Measurements from ENCODE around the gene ZNF181.
A peak's percentile ranks its signal among the peaks of the same experiment; 100 is the strongest.
"Not testable (repeated sequence)": the region's sequence is repeated elsewhere in the genome, so short reads cannot be mapped to it uniquely, and the experiment has no call there.

ZNF181 gene

DNA sequence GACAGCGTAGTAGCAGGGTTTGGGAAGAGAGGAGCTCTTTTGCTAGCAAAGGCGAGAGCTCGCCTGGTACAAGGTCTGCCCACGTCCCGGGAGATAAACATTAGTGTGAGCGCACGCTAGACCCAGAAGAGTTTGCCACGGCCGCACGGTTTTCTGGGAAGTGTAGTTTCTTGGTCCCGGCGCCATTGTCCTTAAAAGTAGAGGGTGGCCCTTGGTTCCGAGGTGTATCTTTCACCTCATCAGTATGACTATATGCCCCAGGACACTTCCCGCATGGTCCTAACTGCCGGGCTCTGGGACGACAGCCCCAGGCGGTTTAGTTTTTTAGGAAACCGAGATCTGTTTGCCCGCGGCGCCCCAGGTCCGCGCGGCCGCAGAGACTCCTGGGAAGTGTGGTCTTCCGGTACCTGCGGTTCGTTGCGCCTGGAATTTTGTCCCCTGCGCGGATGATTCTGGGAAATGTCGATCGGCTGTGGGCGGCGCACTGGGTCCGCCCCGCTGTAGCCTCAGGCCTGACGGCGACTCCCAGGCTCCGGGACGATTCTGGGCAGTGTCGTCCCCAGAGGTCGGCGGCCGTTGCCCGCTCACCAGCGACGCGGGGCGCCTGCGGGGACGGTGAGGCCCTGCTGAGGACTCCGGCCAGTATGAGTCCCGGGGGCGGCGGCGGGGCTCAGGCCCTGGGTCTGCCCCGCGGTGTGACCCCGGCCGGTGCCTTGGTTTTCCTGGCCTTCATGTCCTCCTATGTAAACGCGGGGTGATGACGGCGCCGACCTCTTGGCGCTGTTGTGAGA lies at the start of gene ZNF181:
Gene ZNF181 (plus strand): TSS at position 498 of the 791 bp plus-strand sequence. CDS start 795 bp downstream, outside the sequence.
- peaks cover 25% of the 10 kb centered on the region for H3K4me1 Mint-ChIP-seq
- H3K4me3 Mint-ChIP-seq: peak within 1 kb of the TSS; percentile 95
- peaks cover 29% of the 10 kb centered on the region for H3K36me3 Mint-ChIP-seq
- ATAC-seq: peak; percentile 92
- H3K27me3 Mint-ChIP-seq: no peaks in the 10 kb centered on the region
- peak within 1 kb of the TSS; percentile 95 for H3K27ac Mint-ChIP-seq
- peaks cover 9% of the 10 kb centered on the region for H3K9me3 Mint-ChIP-seq

DNA sequence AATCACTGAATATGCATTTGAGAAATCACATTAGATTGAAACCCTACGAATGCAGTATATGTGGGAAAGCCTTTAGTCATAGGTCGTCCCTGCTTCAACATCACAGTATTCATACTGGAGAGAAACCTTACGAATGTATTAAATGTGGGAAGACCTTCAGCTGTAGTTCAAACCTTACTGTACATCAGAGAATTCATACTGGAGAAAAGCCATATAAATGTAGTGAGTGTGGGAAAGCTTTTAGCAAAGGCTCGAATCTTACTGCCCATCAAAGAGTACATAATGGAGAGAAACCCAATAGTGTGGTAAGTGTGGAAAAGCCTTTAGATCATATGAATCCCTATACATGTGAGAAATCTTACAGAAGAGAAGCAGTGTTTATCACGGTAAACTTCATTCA lies 48.8 kb upstream of the ZNF181 start:
- peaks cover 57% of the 10 kb centered on the region for H3K36me3 Mint-ChIP-seq
- H3K27me3 Mint-ChIP-seq, ATAC-seq, H3K4me3 Mint-ChIP-seq, H3K4me1 Mint-ChIP-seq, H3K27ac Mint-ChIP-seq: not testable (repeated sequence)
- H3K9me3 Mint-ChIP-seq: peaks cover 35% of the 10 kb centered on the region

DNA sequence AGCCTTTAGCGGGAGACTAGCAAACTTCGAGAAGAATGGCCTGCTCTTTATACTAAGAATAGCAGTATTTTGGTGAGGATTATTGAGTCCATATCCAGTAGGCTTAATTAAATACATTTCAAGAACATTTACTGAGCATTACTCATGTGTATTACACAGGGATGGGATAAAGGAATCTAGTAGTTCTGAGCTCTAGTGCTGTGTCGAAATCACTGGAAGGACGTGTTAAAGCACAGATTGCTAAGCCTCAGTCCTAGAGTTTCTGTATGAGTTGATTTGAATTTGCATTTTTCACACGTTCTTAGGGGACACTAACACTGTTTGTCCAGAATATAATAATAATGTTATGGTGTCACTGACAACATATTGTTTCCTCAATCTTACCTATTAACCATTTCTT lies 47.6 kb upstream of the ZNF181 start:
- peaks cover 33% of the 10 kb centered on the region for H3K9me3 Mint-ChIP-seq
- peaks cover 45% of the 10 kb centered on the region for H3K36me3 Mint-ChIP-seq

DNA sequence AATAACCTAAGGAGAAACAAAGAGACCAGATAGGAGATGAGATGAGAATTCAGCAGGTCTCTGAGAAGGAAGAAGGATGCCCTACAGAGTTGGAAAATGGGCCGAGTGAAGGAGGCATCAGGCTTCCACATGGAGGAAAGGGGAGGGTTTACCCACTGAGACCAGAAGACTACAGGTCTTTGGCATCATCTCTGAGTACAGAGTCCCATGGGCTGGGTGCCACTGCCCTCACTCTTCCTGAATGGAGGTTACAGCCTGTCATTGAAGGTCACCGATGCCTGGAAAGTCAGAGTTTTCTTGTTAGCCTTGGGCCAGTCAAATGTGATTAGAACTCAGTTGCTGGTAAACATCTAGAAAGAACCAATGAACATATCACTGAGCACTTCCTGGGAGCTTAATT lies 46.7 kb upstream of the ZNF181 start:
- Mint-ChIP-seq H3K9me3 (peaks cover 33% of the 10 kb centered on the region), H3K4me1 (no peaks in the 10 kb centered on the region), H3K4me3 (no peak overlapping the region), H3K27ac (no peak overlapping the region), H3K27me3 (peaks cover 3% of the 10 kb centered on the region), H3K36me3 (peaks cover 36% of the 10 kb centered on the region)
- no peak for ATAC-seq

More for the DNA sequence above, 47.6 kb upstream of the ZNF181 start:
- Mint-ChIP-seq H3K27me3 (no peaks in the 10 kb centered on the region), H3K4me1 (no peaks in the 10 kb centered on the region), H3K27ac (no peak overlapping the region), H3K4me3 (no peak overlapping the region)
- ATAC-seq: no peak

DNA sequence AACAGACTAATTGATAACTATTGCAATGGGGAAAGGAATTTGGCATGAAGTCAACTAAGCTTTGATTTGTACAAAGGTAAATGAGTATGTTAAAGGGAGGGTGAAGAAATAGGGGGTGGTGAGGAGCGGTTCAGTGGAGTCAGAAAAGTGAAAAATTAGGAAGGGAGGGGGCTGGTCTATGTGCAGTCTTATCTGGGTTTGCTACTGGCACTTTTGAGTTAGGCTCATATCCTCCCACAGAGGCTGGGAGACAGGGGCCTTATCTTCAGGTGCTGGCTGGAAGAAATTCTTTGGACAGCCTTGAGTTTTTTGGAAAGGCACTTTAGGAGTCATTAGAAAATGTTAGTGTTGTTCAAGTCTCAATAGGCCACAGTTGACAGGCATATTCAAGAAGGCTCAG lies 45.5 kb upstream of the ZNF181 start:
- Mint-ChIP-seq H3K9me3 (peaks cover 32% of the 10 kb centered on the region), H3K36me3 (peaks cover 24% of the 10 kb centered on the region), H3K27ac (no peak overlapping the region), H3K4me1 (no peaks in the 10 kb centered on the region), H3K27me3 (peaks cover 16% of the 10 kb centered on the region), H3K4me3 (no peak overlapping the region)
- no peak for ATAC-seq

DNA sequence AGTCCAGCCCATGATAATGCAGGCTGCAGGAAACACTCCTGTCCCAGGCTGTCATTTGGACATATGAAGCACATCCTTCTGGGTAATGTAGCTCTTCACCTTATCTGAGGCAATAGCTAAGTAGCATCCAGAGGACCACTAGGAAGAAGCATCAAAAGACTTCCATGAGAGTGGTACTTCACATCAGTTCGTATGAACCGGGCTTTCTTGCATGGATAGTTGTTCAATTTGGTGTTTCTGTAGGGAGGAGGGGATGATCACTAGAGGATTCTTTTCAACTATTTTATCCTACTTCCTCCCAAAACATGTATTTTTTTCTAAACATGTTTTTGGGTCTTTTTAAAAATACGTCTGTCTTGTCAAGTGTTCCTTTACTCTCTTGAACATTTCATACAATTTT lies 43.7 kb upstream of the ZNF181 start:
- Mint-ChIP-seq H3K9me3 (peaks cover 22% of the 10 kb centered on the region), H3K36me3 (peaks cover 6% of the 10 kb centered on the region), H3K4me3 (no peak overlapping the region), H3K27ac (no peak overlapping the region), H3K27me3 (peaks cover 22% of the 10 kb centered on the region), H3K4me1 (no peaks in the 10 kb centered on the region)
- ATAC-seq: no peak

DNA sequence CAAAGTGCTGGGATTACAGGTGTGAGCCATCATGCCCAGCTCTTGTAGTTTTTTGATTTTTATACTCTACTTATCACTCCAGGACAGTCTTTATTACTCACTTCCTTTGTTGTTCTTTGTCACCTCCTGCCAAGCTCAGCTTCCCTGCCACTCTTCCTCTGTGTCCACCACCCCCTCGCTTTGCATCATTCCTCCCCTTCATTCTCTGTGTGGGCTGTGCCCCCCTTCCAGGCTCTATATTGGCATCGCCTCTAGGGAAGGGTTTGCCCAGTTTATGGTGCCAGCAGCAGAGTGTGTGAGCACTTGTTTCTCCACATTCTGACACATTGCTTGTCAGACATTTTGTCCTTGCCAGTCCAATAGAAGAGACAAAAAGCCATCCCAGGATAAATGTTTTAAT lies 41.5 kb upstream of the ZNF181 start:
- H3K4me1 Mint-ChIP-seq: no peaks in the 10 kb centered on the region
- no peak for ATAC-seq

DNA sequence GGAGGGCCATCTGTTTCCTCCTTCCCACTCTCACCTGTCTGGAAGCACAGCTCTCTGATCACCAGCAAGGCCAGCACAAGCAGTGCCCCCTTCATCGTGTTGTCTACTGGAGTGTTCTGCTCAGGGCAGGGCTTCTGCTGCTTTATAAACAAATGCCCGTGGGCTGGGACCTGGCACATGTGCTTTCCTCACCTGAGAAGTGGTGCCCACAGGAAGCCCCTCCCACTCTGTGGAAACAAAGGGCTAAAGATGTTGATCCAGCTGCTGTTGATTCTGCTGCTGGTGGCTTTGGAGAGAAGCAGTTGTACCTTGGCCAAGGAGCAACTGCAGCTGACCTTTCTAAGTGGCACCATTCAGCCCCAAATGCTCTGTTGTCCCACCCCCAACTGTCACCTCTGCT lies 26.4 kb upstream of the ZNF181 start:
- Mint-ChIP-seq H3K27me3 (peaks cover 46% of the 10 kb centered on the region), H3K36me3 (no peaks in the 10 kb centered on the region), H3K27ac (no peak overlapping the region), H3K4me1 (no peaks in the 10 kb centered on the region), H3K9me3 (peaks cover 5% of the 10 kb centered on the region), H3K4me3 (no peak overlapping the region)
- ATAC-seq: no peak

More for the DNA sequence above, 41.5 kb upstream of the ZNF181 start:
- Mint-ChIP-seq H3K27me3 (peaks cover 22% of the 10 kb centered on the region), H3K36me3 (no peaks in the 10 kb centered on the region), H3K9me3 (peaks cover 11% of the 10 kb centered on the region), H3K27ac (no peak overlapping the region), H3K4me3 (no peak overlapping the region)

DNA sequence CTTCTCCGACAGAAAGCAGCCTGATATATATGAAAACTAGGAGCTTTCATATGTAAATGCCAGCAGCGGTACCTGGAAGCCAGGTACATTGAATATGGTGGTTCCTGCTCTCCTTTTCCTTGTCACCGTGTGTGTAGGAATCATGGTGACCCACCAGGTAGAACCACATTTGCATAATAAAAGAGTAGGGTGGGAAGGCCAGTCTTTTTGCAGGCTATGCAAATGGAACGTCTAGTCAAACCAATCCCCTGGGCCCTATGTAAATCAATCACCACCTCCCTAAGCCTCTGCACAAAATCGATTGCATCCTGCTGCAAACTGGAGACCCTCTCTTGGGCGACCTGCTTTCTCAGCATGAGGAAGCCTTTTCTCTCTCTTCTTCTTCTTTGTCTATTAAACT lies 22.2 kb upstream of the ZNF181 start:
- Mint-ChIP-seq H3K36me3 (peaks cover 5% of the 10 kb centered on the region), H3K27ac (no peak overlapping the region), H3K4me3 (no peak overlapping the region), H3K9me3 (peaks cover 13% of the 10 kb centered on the region), H3K4me1 (no peaks in the 10 kb centered on the region), H3K27me3 (peaks cover 33% of the 10 kb centered on the region)
- no peak for ATAC-seq

DNA sequence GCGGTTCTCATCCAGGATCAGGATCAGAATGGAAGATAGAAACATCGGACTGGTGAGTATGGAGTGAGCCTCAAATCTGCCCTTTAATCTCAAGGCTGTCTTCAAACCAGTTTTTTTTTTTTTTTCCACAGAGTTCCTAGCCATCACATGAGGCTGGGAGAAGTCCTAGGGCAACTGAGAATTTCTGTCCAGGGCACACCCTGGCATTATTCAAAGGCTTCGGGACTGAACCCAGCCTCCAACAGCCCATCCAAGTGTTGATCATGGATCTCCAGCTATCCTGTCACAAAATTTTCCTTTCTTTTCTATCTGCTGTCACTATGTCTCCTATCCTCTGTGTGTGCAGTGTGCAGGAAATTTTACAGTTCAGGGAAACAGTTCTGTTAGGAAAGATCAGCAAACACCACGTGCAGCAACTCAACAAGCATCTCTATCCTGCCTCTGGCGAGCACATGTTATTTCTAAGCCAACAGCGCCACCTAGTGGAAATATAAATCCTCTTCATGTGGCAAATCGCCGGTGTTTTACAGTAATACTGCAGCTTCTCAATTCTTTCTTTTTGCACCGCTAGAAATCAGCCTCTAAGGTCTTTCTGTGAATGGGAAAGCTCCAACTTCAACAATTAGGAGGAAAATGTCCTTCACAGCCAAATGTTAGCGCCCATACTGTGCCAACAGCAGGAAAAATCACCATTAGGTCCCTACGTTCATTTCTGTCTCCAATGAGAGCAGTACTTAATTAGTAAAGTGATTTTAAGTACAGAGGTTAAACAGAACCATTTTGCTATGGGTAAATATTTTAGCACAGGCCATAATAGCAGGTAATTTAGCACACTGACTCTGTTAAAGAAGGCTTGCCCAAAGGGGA lies 21.4 kb upstream of the ZNF181 start:
- no peak overlapping the region for H3K4me3 Mint-ChIP-seq
- H3K27me3 Mint-ChIP-seq: peaks cover 25% of the 10 kb centered on the region
- H3K27ac Mint-ChIP-seq: no peak overlapping the region
- H3K9me3 Mint-ChIP-seq: peaks cover 13% of the 10 kb centered on the region
- ATAC-seq: peak; percentile 53
- no peaks in the 10 kb centered on the region for H3K4me1 Mint-ChIP-seq
- H3K36me3 Mint-ChIP-seq: peaks cover 5% of the 10 kb centered on the region

DNA sequence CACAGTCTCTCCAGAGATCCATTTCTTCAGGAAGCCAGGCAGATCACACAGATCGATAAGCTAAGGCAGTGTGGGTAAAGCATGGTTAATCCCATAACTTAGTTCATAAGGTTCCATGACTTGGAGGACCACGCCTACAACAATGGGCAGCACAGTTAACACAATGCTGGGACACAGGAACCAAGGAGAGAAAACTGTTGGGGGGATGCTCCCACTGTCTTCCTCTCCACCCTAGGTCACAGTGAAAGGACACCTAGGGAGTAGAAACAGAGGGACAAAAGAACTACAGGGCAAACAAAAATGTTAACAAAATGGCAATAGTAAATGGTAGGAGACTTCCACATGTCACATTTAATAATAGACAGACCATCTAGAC lies 20.8 kb upstream of the ZNF181 start:
- Mint-ChIP-seq H3K9me3 (peaks cover 13% of the 10 kb centered on the region), H3K4me3 (no peak overlapping the region), H3K27me3 (peaks cover 21% of the 10 kb centered on the region), H3K27ac (no peak overlapping the region), H3K4me1 (no peaks in the 10 kb centered on the region), H3K36me3 (peaks cover 5% of the 10 kb centered on the region)
- ATAC-seq: no peak

DNA sequence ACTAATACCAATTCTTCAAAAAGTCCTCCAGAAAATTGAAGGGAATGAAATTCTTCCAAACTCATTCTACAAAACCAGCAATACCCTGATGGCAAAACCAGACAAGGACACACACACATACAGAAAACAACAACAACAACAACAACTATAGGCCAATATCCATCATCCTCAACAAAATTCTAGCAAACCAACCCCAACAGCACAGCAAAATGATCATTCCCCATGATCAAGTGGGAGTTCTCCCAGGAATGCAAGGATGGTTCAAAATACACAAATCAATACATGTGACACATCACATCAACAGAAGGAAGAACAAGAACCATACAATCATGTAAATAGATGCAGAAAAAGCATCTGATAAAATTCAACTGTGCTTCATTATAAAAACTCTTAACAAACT lies 18.7 kb upstream of the ZNF181 start:
- H3K27me3 Mint-ChIP-seq: peaks cover 21% of the 10 kb centered on the region

DNA sequence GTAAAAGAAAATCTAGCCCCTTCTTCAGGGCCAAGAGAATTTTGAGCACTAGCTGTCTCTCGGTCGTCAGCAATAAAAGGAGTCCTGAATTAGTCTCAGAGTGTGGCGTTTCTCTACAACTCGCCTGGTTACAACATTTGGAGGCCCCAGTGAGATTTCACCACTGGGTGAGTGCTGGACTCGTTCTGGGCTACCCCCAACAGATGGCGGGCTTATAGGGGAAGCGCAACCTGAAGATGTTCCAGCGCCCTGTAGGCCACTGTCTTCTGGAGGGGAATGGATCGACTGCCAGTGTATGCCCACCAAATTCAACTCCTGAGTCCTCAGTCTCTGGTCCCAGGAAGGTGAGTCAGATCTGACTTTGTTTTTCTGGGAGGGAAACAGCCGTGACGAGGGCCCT lies 11.7 kb upstream of the ZNF181 start:
- H3K36me3 Mint-ChIP-seq: no peaks in the 10 kb centered on the region
- peak; percentile 36 for ATAC-seq
- H3K27me3 Mint-ChIP-seq: peaks cover 39% of the 10 kb centered on the region
- no peak overlapping the region for H3K4me3 Mint-ChIP-seq
- H3K4me1 Mint-ChIP-seq: no peaks in the 10 kb centered on the region
- no peaks in the 10 kb centered on the region for H3K9me3 Mint-ChIP-seq
- no peak overlapping the region for H3K27ac Mint-ChIP-seq

More for the DNA sequence above, 18.7 kb upstream of the ZNF181 start:
- ATAC-seq: no peak
- H3K4me3 Mint-ChIP-seq: no peak overlapping the region
- H3K27ac Mint-ChIP-seq: no peak overlapping the region
- H3K36me3 Mint-ChIP-seq: peaks cover 5% of the 10 kb centered on the region
- no peaks in the 10 kb centered on the region for H3K4me1 Mint-ChIP-seq
- peaks cover 13% of the 10 kb centered on the region for H3K9me3 Mint-ChIP-seq

DNA sequence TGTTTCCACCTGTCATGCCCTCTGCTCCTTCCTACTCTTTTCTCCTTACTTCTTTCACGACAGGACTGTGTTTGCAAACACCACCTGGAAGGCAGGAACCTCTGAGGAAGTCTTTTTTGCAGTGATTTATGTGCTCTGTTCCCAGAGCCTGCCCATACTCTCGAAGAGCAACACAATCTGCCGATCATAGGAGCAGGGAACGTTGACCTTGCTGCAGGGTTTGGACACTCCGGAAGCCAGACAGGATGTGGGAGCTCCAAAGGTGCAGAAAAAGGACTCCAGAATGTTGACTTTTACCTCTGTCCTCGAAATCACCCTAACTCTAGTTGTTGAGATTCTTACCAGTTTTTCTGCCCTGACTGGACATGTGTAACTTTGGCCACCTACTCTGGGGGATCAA lies 8.6 kb upstream of the ZNF181 start:
- H3K4me3 Mint-ChIP-seq: no peak overlapping the region
- no peaks in the 10 kb centered on the region for H3K36me3 Mint-ChIP-seq
- H3K4me1 Mint-ChIP-seq: no peaks in the 10 kb centered on the region
- no peak overlapping the region for H3K27ac Mint-ChIP-seq
- no peak for ATAC-seq
- H3K9me3 Mint-ChIP-seq: no peaks in the 10 kb centered on the region
- peaks cover 49% of the 10 kb centered on the region for H3K27me3 Mint-ChIP-seq

DNA sequence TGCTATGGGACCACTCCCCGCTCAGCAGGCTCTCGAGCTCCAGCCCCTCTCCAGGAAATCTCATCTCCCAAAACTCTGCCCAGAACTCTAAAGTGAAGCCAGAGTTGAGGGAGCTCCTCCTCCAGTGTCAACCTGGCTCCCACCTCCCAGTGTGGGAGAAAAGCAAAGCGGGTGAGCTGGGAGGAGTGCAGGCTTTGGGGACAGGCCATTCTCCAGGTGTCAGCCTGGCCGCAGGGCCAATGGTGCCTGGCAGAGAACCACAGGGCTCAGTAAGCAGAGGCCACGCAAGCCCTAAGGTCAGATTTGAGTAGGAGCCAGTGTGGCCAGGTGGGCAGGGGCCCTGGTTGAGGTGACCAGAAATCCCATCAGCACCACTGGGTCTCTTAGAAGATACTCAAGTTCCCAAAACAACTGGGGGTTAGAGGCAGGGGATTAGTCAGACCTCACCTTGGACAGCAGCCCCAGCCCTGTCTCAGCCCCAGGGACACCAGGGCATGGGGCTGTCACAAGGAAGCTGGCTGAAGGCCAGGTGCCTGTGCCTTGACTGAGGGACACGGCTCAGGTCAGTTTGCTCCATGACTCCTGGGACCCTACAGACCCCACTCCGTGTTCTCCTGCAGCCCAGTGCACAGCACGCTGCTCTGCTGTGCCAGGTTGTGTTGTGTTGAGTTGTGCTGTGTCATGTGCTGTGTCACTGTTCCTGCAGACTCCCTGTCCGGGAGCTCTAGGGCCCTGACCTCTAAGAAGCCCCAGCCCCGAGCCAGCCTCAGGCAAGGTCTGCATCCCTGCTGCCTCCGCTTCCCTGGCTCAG lies 2.8 kb upstream of the ZNF181 start:
- H3K4me3 Mint-ChIP-seq: no peak overlapping the region
- peaks cover 22% of the 10 kb centered on the region for H3K27me3 Mint-ChIP-seq
- peaks cover 9% of the 10 kb centered on the region for H3K36me3 Mint-ChIP-seq
- H3K9me3 Mint-ChIP-seq: peaks cover 7% of the 10 kb centered on the region
- peaks cover 24% of the 10 kb centered on the region for H3K4me1 Mint-ChIP-seq
- H3K27ac Mint-ChIP-seq: no peak overlapping the region
- ATAC-seq: no peak

Measured in stimulated activated memory B cell treated with anti-CD40 and anti-IgM and Interleukin-4, amounts not matched to agents 10 μg/mL and 1 μg/mL and 100 μg/mL, for 72 hours (primary cell).